ENCODE data around the gene KCNIP4.

The KCNIP4 gene

GRCh38 chr4:21692241-21692640 lies 256.3 kb downstream of the KCNIP4 start:
- CTCF ChIA-PET: no interaction called here
- no peaks in the 10 kb centered on the region for H3K4me1 Mint-ChIP-seq
- no peak for DNase-seq
- no peaks in the 10 kb centered on the region for H3K36me3 Mint-ChIP-seq
- H3K27me3 Mint-ChIP-seq: no peaks in the 10 kb centered on the region
- H3K4me3 Mint-ChIP-seq: no peak overlapping the region
- H3K27ac Mint-ChIP-seq: no peak overlapping the region
- no peaks in the 10 kb centered on the region for H3K9me3 Mint-ChIP-seq

- DNase-seq: no peak
- H3K4me3 Mint-ChIP-seq: no peak overlapping the region
- no peak overlapping the region for H3K27ac Mint-ChIP-seq
- CTCF ChIA-PET: no interaction called here
- H3K4me1 Mint-ChIP-seq: no peaks in the 10 kb centered on the region
- no peaks in the 10 kb centered on the region for H3K36me3 Mint-ChIP-seq
- H3K9me3 Mint-ChIP-seq: peaks cover 1% of the 10 kb centered on the region
- H3K27me3 Mint-ChIP-seq: no peaks in the 10 kb centered on the region
Observed at GRCh38 chr4:21688596-21689265, 259.8 kb downstream of the KCNIP4 start.

GRCh38 chr4:21685911-21686310 lies 262.7 kb downstream of the KCNIP4 start:
- no peak overlapping the region for H3K4me3 Mint-ChIP-seq
- H3K36me3 Mint-ChIP-seq: no peaks in the 10 kb centered on the region
- peaks cover 6% of the 10 kb centered on the region for H3K9me3 Mint-ChIP-seq
- no peaks in the 10 kb centered on the region for H3K4me1 Mint-ChIP-seq
- H3K27me3 Mint-ChIP-seq: no peaks in the 10 kb centered on the region
- CTCF ChIA-PET: no interaction called here
- DNase-seq: no peak
- no peak overlapping the region for H3K27ac Mint-ChIP-seq

GRCh38 chr4:21680326-21680898 lies 268.2 kb downstream of the KCNIP4 start:
- no peaks in the 10 kb centered on the region for H3K27me3 Mint-ChIP-seq
- H3K4me3 Mint-ChIP-seq: no peak overlapping the region
- no peaks in the 10 kb centered on the region for H3K4me1 Mint-ChIP-seq
- H3K9me3 Mint-ChIP-seq: peaks cover 8% of the 10 kb centered on the region
- CTCF ChIA-PET: no interaction called here
- H3K27ac Mint-ChIP-seq: no peak overlapping the region
- no peaks in the 10 kb centered on the region for H3K36me3 Mint-ChIP-seq
- DNase-seq: no peak

- Mint-ChIP-seq H3K36me3 (no peaks in the 10 kb centered on the region), H3K4me3 (no peak overlapping the region), H3K9me3 (peaks cover 8% of the 10 kb centered on the region), H3K4me1 (no peaks in the 10 kb centered on the region), H3K27me3 (no peaks in the 10 kb centered on the region), H3K27ac (no peak overlapping the region)
- CTCF ChIA-PET: no interaction called here
- no peak for DNase-seq
Observed at GRCh38 chr4:21678711-21679110, 269.9 kb downstream of the KCNIP4 start.

GRCh38 chr4:21677173-21677572 lies 271.4 kb downstream of the KCNIP4 start:
- Mint-ChIP-seq H3K4me1 (no peaks in the 10 kb centered on the region), H3K27ac (no peak overlapping the region), H3K36me3 (no peaks in the 10 kb centered on the region), H3K27me3 (no peaks in the 10 kb centered on the region), H3K9me3 (peaks cover 7% of the 10 kb centered on the region), H3K4me3 (no peak overlapping the region)
- no peak for DNase-seq
- CTCF ChIA-PET: no interaction called here

- Mint-ChIP-seq H3K27ac (no peak overlapping the region), H3K27me3 (no peaks in the 10 kb centered on the region), H3K4me1 (no peaks in the 10 kb centered on the region), H3K36me3 (no peaks in the 10 kb centered on the region), H3K9me3 (no peaks in the 10 kb centered on the region), H3K4me3 (no peak overlapping the region)
- CTCF ChIA-PET: interaction anchor here (0.6 kb wide), 1 partner anchor 1341 kb away, joined by 3 read pairs; no protein-coding TSS in a partner anchor
- DNase-seq: no peak
Observed at GRCh38 chr4:21664355-21664754, 284.2 kb downstream of the KCNIP4 start.

- H3K27me3 Mint-ChIP-seq: no peaks in the 10 kb centered on the region
- no peaks in the 10 kb centered on the region for H3K9me3 Mint-ChIP-seq
- no peaks in the 10 kb centered on the region for H3K4me1 Mint-ChIP-seq
- no peak for DNase-seq
- H3K4me3 Mint-ChIP-seq: no peak overlapping the region
- H3K36me3 Mint-ChIP-seq: no peaks in the 10 kb centered on the region
- no peak overlapping the region for H3K27ac Mint-ChIP-seq
- CTCF ChIA-PET: no interaction called here
Observed at GRCh38 chr4:21656832-21657231, 291.7 kb downstream of the KCNIP4 start.

- no peaks in the 10 kb centered on the region for H3K27me3 Mint-ChIP-seq
- CTCF ChIA-PET: no interaction called here
- no peaks in the 10 kb centered on the region for H3K36me3 Mint-ChIP-seq
- no peaks in the 10 kb centered on the region for H3K9me3 Mint-ChIP-seq
- H3K4me3 Mint-ChIP-seq: no peak overlapping the region
- no peak for DNase-seq
- H3K27ac Mint-ChIP-seq: no peak overlapping the region
- H3K4me1 Mint-ChIP-seq: no peaks in the 10 kb centered on the region
Observed at GRCh38 chr4:21655031-21655430, 293.5 kb downstream of the KCNIP4 start.

GRCh38 chr4:21652508-21653231 lies 295.9 kb downstream of the KCNIP4 start:
- no peaks in the 10 kb centered on the region for H3K27me3 Mint-ChIP-seq
- no peak overlapping the region for H3K27ac Mint-ChIP-seq
- no peak overlapping the region for H3K4me3 Mint-ChIP-seq
- CTCF ChIA-PET: no interaction called here
- H3K36me3 Mint-ChIP-seq: no peaks in the 10 kb centered on the region
- no peaks in the 10 kb centered on the region for H3K4me1 Mint-ChIP-seq
- H3K9me3 Mint-ChIP-seq: no peaks in the 10 kb centered on the region
- DNase-seq: no peak

- Mint-ChIP-seq H3K4me1 (no peaks in the 10 kb centered on the region), H3K27me3 (no peaks in the 10 kb centered on the region), H3K36me3 (no peaks in the 10 kb centered on the region), H3K9me3 (no peaks in the 10 kb centered on the region), H3K4me3 (no peak overlapping the region), H3K27ac (no peak overlapping the region)
- CTCF ChIA-PET: no interaction called here
- DNase-seq: no peak
Observed at GRCh38 chr4:21649391-21650090, 299.0 kb downstream of the KCNIP4 start.

- Mint-ChIP-seq H3K4me3 (no peak overlapping the region), H3K27me3 (no peaks in the 10 kb centered on the region), H3K36me3 (no peaks in the 10 kb centered on the region), H3K27ac (no peak overlapping the region), H3K9me3 (peaks cover 2% of the 10 kb centered on the region), H3K4me1 (no peaks in the 10 kb centered on the region)
- CTCF ChIA-PET: no interaction called here
- DNase-seq: no peak
Observed at GRCh38 chr4:21645776-21646175, 302.8 kb downstream of the KCNIP4 start.

GRCh38 chr4:21641696-21642095 lies 306.9 kb downstream of the KCNIP4 start:
- no peaks in the 10 kb centered on the region for H3K27me3 Mint-ChIP-seq
- H3K4me3 Mint-ChIP-seq: no peak overlapping the region
- peaks cover 2% of the 10 kb centered on the region for H3K9me3 Mint-ChIP-seq
- no peak overlapping the region for H3K27ac Mint-ChIP-seq
- CTCF ChIA-PET: no interaction called here
- no peaks in the 10 kb centered on the region for H3K4me1 Mint-ChIP-seq
- H3K36me3 Mint-ChIP-seq: no peaks in the 10 kb centered on the region
- DNase-seq: no peak

GRCh38 chr4:21638171-21638725 lies 310.3 kb downstream of the KCNIP4 start:
- CTCF ChIA-PET: no interaction called here
- no peak overlapping the region for H3K4me3 Mint-ChIP-seq
- DNase-seq: no peak
- H3K9me3 Mint-ChIP-seq: peaks cover 2% of the 10 kb centered on the region
- no peaks in the 10 kb centered on the region for H3K27me3 Mint-ChIP-seq
- no peaks in the 10 kb centered on the region for H3K4me1 Mint-ChIP-seq
- no peak overlapping the region for H3K27ac Mint-ChIP-seq
- H3K36me3 Mint-ChIP-seq: no peaks in the 10 kb centered on the region
